H1 (cell line): Measurements from ENCODE around the gene XPO1. TPM values are rescaled to one million over a fixed set of nuclear protein-coding genes. Genes with fewer than 3 reads are reported as not detected.

Experiments used
- CTCF ChIA-PET: fragments of 300-600 bp; sonication (Branson Sonifier 250); formaldehyde crosslinking; loops from one replicate; lab custom pipeline; 2021; ENCODE audit not compliant: partially characterized antibody; lab: Charles Lee
- POLR2A ChIA-PET: fragments of 300-600 bp; sonication (Branson Sonifier 250); formaldehyde crosslinking; loops from one replicate; lab custom pipeline; 2021; ENCODE audit warnings: inconsistent platforms; ENCODE audit not compliant: partially characterized antibody; lab: Charles Lee
- DNase-seq, 2 experiments: peaks; one replicate each; pipeline versions ENCODE4 v3.0.0 to v3.0.0-alpha.2; 2010 to 2022; ENCODE audit warnings: low spot score in 2 of 2, low read depth in 1 of 2, mixed read lengths in 1 of 2
- FAIRE-seq: peaks from 2 replicates; lab custom pipeline; 2011; peaks lifted over from hg19 to GRCh38; lab: Jason Lieb, UNC
- H2AFZ ChIP-seq: 2 replicates; pipeline ENCODE4 v1.8.1; 2012; ENCODE audit warnings: low read length, inconsistent platforms
- H2AK5ac ChIP-seq: 2 replicates; pipeline ENCODE4 v1.6.1; 2013; ENCODE audit warnings: low read depth, low read length
- H2BK120ac ChIP-seq: replicated peaks from 2 replicates; pipeline ENCODE3; 2013; ENCODE audit warnings: low read depth, low read length, inconsistent platforms
- H2BK12ac ChIP-seq: 2 replicates; pipeline ENCODE4 v1.6.1; 2013; ENCODE audit warnings: low read depth, low read length
- H2BK15ac ChIP-seq: 2 replicates; pipeline ENCODE4 v1.6.1; 2013; ENCODE audit warnings: low read length
- H2BK20ac ChIP-seq: 2 replicates; pipeline ENCODE4 v1.6.1; 2013; ENCODE audit warnings: low read length
- H2BK5ac ChIP-seq: 2 replicates; pipeline ENCODE4 v1.6.1; 2013; ENCODE audit warnings: low read depth, low read length
- H3K14ac ChIP-seq: 2 replicates; pipeline ENCODE4 v1.6.1; 2013; ENCODE audit warnings: inconsistent platforms; ENCODE audit not compliant: insufficient read length
- H3K18ac ChIP-seq: 2 replicates; pipeline ENCODE4 v1.6.1; 2013; ENCODE audit warnings: low read length; ENCODE audit errors: extremely low read depth
- H3K23ac ChIP-seq: 2 replicates; pipeline ENCODE4 v1.6.1; 2013; ENCODE audit warnings: inconsistent platforms; ENCODE audit not compliant: insufficient read length
- H3K23me2 ChIP-seq: 2 replicates; pipeline ENCODE4 v1.6.1; 2013; ENCODE audit warnings: low read depth, low read length
- H3K27ac ChIP-seq: 2 replicates; pipeline ENCODE4 v1.6.1; 2011; ENCODE audit warnings: low read depth, low read length, inconsistent platforms
- H3K27me3 ChIP-seq, 4 experiments: replicated peaks in 1 of 4; 1 replicate in 1 of 4; 2 replicates in 3 of 4; pipeline versions ENCODE4 v1.6.1 to v1.8.1; 2011 to 2013; ENCODE audit warnings: low read length in 3 of 4, mild to moderate bottlenecking in 3 of 4, inconsistent platforms in 2 of 4, mixed read lengths in 2 of 4, moderate library complexity in 1 of 4; ENCODE audit not compliant: control insufficient read depth in 3 of 4, insufficient read depth in 3 of 4; ENCODE audit errors: extremely low read depth in 1 of 4
- H3K36me3 ChIP-seq, 4 experiments: 2 replicates each; pipeline versions ENCODE4 v1.6.1 to v1.8.1; 2011 to 2013; ENCODE audit warnings: mild to moderate bottlenecking in 4 of 4, low read length in 3 of 4, moderate library complexity in 2 of 4, control low read depth in 1 of 4, inconsistent platforms in 1 of 4; ENCODE audit not compliant: insufficient read depth in 4 of 4, control insufficient read depth in 2 of 4
- H3K4ac ChIP-seq: replicated peaks from 2 replicates; pipeline ENCODE3; 2013; ENCODE audit warnings: low read length, low read depth, mixed read lengths, inconsistent platforms; ENCODE audit not compliant: insufficient read length
- H3K4me1 ChIP-seq, 4 experiments: replicated peaks in 1 of 4; 1 replicate in 1 of 4; 2 replicates in 3 of 4; pipeline versions ENCODE4 v1.6.1 to v1.8.1; 2011 to 2013; ENCODE audit warnings: low read length in 3 of 4, inconsistent platforms in 2 of 4, mixed read lengths in 1 of 4; ENCODE audit not compliant: insufficient read depth in 4 of 4, control insufficient read depth in 3 of 4
- H3K4me2 ChIP-seq, 2 experiments: 2 replicates each; pipeline versions ENCODE4 v1.6.1 to v1.8.1; 2011 to 2013; ENCODE audit warnings: low read depth in 2 of 2, low read length in 2 of 2, control low read depth in 1 of 2, inconsistent platforms in 1 of 2, mild to moderate bottlenecking in 1 of 2; ENCODE audit not compliant: insufficient read depth in 1 of 2
- H3K4me3 ChIP-seq, 4 experiments: fragments of 200-600, 300-600 bp in 1 of 4; sonication (generic), shearing (Covaris generic), sonication (Bioruptor Twin) in 1 of 4; 2 replicates each; pipeline versions ENCODE4 v1.5.1 to v1.8.1; 2011 to 2016; ENCODE audit warnings: low read length in 4 of 4, low read depth in 3 of 4, control low read depth in 2 of 4, inconsistent platforms in 2 of 4, mild to moderate bottlenecking in 2 of 4, mixed read lengths in 1 of 4, moderate library complexity in 1 of 4; ENCODE audit not compliant: insufficient read depth in 2 of 4; ENCODE audit errors: extremely low read depth in 1 of 4
- H3K56ac ChIP-seq: replicated peaks from 2 replicates; pipeline ENCODE3; 2013; ENCODE audit warnings: low read depth, mild to moderate bottlenecking, mixed read lengths, low read length, inconsistent platforms; ENCODE audit not compliant: insufficient read length
- H3K79me1 ChIP-seq: 2 replicates; pipeline ENCODE4 v1.6.1; 2013; ENCODE audit warnings: low read depth, low read length, control low read depth
- H3K79me2 ChIP-seq, 2 experiments: 2 replicates each; pipeline versions ENCODE4 v1.6.1 to v1.8.1; 2012 to 2013; ENCODE audit warnings: low read length in 2 of 2, mild to moderate bottlenecking in 2 of 2, inconsistent platforms in 1 of 2; ENCODE audit not compliant: insufficient read depth in 2 of 2, control insufficient read depth in 1 of 2
- H3K9ac ChIP-seq, 4 experiments: replicated peaks in 1 of 4; 1 replicate in 1 of 4; 2 replicates in 3 of 4; pipeline versions ENCODE4 v1.6.1 to v1.8.1; 2011 to 2013; ENCODE audit warnings: low read depth in 3 of 4, low read length in 3 of 4, control low read depth in 2 of 4, mild to moderate bottlenecking in 2 of 4, moderate library complexity in 2 of 4, inconsistent platforms in 1 of 4; ENCODE audit errors: extremely low read depth in 1 of 4
- H3K9me3 ChIP-seq, 2 experiments: 2 replicates each; pipeline versions ENCODE4 v1.6.1 to v1.8.1; 2012 to 2013; ENCODE audit warnings: mild to moderate bottlenecking in 2 of 2, moderate library complexity in 2 of 2, control low read depth in 1 of 2, inconsistent platforms in 1 of 2, low read depth in 1 of 2, low read length in 1 of 2, mixed read lengths in 1 of 2; ENCODE audit not compliant: insufficient read depth in 2 of 2
- H4K20me1 ChIP-seq, 2 experiments: replicated peaks in 1 of 2; 2 replicates each; pipeline versions ENCODE3 to v1.8.1; 2011 to 2013; ENCODE audit warnings: inconsistent platforms in 2 of 2, low read length in 2 of 2, mild to moderate bottlenecking in 1 of 2; ENCODE audit not compliant: insufficient read depth in 2 of 2, control insufficient read depth in 1 of 2
- H4K5ac ChIP-seq: 2 replicates; pipeline ENCODE4 v1.6.1; 2013; ENCODE audit warnings: low read length, low read depth, mixed read lengths, inconsistent platforms; ENCODE audit not compliant: insufficient read length
- H4K8ac ChIP-seq: 2 replicates; pipeline ENCODE4 v1.8.0; 2013; ENCODE audit warnings: mild to moderate bottlenecking, moderate library complexity, low read length, inconsistent platforms; ENCODE audit not compliant: insufficient read depth; ENCODE audit errors: extremely low read depth
- H4K91ac ChIP-seq: replicated peaks from 2 replicates; pipeline ENCODE3; 2013; ENCODE audit warnings: low read length, mixed read lengths, inconsistent platforms; ENCODE audit not compliant: insufficient read length
- ATF3 ChIP-seq: IDR thresholded peaks from 2 replicates; pipeline ENCODE4 v1.6.1; 2011; ENCODE audit warnings: low read depth, mild to moderate bottlenecking, low read length; ENCODE audit not compliant: insufficient read depth
- SIX5 ChIP-seq: IDR thresholded peaks from 2 replicates; pipeline ENCODE4 v1.6.1; 2011; ENCODE audit warnings: mild to moderate bottlenecking, low read depth, low read length
- WGBS, 2 experiments: shearing (Covaris generic) in 1 of 2; methylation state at CpG; one replicate each; pipeline versions ENCODE4 v1.1.6 to v1.1.7; 2013 to 2015; ENCODE audit warnings: low lambda C conversion rate in 2 of 2, mixed read lengths in 2 of 2, inconsistent platforms in 1 of 2, low coverage in 1 of 2, missing lambda C conversion rate in 1 of 2; ENCODE audit not compliant: insufficient replicate concordance in 2 of 2, insufficient coverage in 1 of 2, insufficient read length in 1 of 2; ENCODE audit errors: extremely low coverage in 1 of 2, missing lambda C conversion rate in 1 of 2; 5-methylcytosine and 5-hydroxymethylcytosine counted together
- polyA plus RNA-seq, 7 experiments: library from polyadenylated mRNA; depleted of rRNA in 3 of 7; stranded (reverse) in 5 of 7; unstranded in 2 of 7; fragments of >200 nt in 5 of 7; fragments of 200-250 nt in 2 of 7; gene quantifications; 1 replicate in 5 of 7; 2 replicates in 1 of 7; 4 replicates in 1 of 7; pipeline versions ENCODE4 v1.2.1 to v1.2.3, GENCODE V29; 2011 to 2013; ENCODE audit warnings: missing spikeins in 2 of 7, mixed read lengths in 2 of 7
- total RNA-seq: library from RNA; stranded (reverse); fragmentation: NEBNext Ultra II Directional; extraction: Animal tissue kit (Norgen Biotek cat#: 25700); gene quantifications from 2 replicates; pipeline ENCODE4 v1.2.1, GENCODE V29; 2021

Gene XPO1
- total and polyA plus RNA-seq, 2 of the 8 experiments (the other 6 are each of a cell fraction or from before 2014, with no cell fraction given): 110 to 296 TPM

- FAIRE-seq: no peak
- Histone ChIP-seq H3K79me2 (peaks cover 0 to 40% of the 10 kb centered on the region in 2 experiments; a peak in 2 of 4 replicates), H3K23ac (no peak overlapping the region)
These were observed 45.7 kb downstream of the XPO1 start for GRCh38 chr2:61492476-61492875.

More at GRCh38 chr2:61492476-61492875, 45.7 kb downstream of the XPO1 start:
- Histone ChIP-seq H4K20me1 (peaks cover 2 to 5% of the 10 kb centered on the region in 2 experiments), H2BK20ac (no peak overlapping the region), H3K4me1 (no peaks in the 10 kb centered on the region), H3K4me3 (no peak overlapping the region), H3K36me3 (peaks cover 49 to 100% (median 83%) of the 10 kb centered on the region in 4 experiments), H2BK5ac (no peak overlapping the region), H2AK5ac (no peak overlapping the region), H3K4me2 (no peak overlapping the region), H3K9me3 (no peaks in the 10 kb centered on the region), H3K79me1 (no peaks in the 10 kb centered on the region), H3K4ac (no peak overlapping the region), H2BK120ac (no peak overlapping the region), H3K23me2 (no peaks in the 10 kb centered on the region), H2AFZ (no peak overlapping the region), H3K56ac (no peak overlapping the region), H3K27me3 (no peaks in the 10 kb centered on the region), H2BK12ac (no peak overlapping the region), H4K5ac (no peak overlapping the region), H4K91ac (no peak overlapping the region), H3K9ac (no peak overlapping the region), H4K8ac (no peak overlapping the region), H3K18ac (no peak overlapping the region), H3K14ac (no peak overlapping the region), H3K27ac (no peak overlapping the region), H2BK15ac (no peak overlapping the region)
- CTCF ChIA-PET: interaction anchor here (0.5 kb wide), 1 partner anchor 45 kb away, joined by 3 read pairs; no protein-coding TSS in a partner anchor
- POLR2A ChIA-PET: interaction anchor here (1.0 to 1.4 kb wide), 2 partner anchors 15 to 34 kb away, joined by 6 to 7 read pairs; no protein-coding TSS in a partner anchor
- 85% methylated on average over 2 of the region's 2 CpGs; no CpG with 5 or more reads in 1 of the 2 experiments for WGBS, 2 experiments
- TF ChIP-seq ATF3 (no peak), SIX5 (peak; percentile 5; the same call in 1 of the 2 replicates)
- DNase-seq: no peak
